ENCODE results near the gene CARD11.

Gene CARD11

DNA sequence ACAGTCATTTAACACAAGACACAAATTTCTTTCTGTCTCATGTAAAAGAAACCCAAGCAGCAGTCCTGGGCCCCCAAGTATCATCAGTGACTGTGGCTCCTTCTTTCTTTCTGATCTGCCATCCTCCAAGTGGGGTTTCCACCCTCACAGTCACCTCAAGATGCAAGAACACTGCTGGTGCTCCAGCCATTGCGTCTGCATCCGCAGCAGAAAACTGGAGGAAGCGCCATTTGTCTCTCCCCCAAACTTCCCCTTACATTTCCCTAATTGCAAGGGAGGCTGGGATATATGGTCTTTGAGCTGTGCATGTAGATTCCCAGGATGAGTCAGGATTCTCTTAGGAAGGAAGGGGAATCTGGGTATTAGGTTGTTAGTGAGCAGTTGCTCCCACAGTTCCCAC lies 138.6 kb downstream of the CARD11 start (continued):
- TF ChIP-seq, protein P1, sequence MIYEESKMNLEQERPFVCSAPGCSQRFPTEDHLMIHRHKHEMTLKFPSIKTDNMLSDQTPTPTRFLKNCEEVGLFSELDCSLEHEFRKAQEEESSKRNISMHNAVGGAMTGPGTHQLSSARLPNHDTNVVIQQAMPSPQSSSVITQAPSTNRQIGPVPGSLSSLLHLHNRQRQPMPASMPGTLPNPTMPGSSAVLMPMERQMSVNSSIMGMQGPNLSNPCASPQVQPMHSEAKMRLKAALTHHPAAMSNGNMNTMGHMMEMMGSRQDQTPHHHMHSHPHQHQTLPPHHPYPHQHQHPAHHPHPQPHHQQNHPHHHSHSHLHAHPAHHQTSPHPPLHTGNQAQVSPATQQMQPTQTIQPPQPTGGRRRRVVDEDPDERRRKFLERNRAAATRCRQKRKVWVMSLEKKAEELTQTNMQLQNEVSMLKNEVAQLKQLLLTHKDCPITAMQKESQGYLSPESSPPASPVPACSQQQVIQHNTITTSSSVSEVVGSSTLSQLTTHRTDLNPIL (CRISPR knock-in tag; IDR thresholded peaks at IDR 0.05; ENCODE audit: low read depth): no peak
- TF ChIP-seq, protein P2, sequence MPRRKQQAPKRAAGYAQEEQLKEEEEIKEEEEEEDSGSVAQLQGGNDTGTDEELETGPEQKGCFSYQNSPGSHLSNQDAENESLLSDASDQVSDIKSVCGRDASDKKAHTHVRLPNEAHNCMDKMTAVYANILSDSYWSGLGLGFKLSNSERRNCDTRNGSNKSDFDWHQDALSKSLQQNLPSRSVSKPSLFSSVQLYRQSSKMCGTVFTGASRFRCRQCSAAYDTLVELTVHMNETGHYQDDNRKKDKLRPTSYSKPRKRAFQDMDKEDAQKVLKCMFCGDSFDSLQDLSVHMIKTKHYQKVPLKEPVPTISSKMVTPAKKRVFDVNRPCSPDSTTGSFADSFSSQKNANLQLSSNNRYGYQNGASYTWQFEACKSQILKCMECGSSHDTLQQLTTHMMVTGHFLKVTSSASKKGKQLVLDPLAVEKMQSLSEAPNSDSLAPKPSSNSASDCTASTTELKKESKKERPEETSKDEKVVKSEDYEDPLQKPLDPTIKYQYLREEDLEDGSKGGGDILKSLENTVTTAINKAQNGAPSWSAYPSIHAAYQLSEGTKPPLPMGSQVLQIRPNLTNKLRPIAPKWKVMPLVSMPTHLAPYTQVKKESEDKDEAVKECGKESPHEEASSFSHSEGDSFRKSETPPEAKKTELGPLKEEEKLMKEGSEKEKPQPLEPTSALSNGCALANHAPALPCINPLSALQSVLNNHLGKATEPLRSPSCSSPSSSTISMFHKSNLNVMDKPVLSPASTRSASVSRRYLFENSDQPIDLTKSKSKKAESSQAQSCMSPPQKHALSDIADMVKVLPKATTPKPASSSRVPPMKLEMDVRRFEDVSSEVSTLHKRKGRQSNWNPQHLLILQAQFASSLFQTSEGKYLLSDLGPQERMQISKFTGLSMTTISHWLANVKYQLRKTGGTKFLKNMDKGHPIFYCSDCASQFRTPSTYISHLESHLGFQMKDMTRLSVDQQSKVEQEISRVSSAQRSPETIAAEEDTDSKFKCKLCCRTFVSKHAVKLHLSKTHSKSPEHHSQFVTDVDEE (CRISPR knock-in tag; IDR thresholded peaks at IDR 0.05): no peak
- TF ChIP-seq ZNF70 (CRISPR knock-in tag; IDR thresholded peaks at IDR 0.05) (no peak), ESRRG (CRISPR knock-in tag; IDR thresholded peaks at IDR 0.05) (no peak), TOX (CRISPR knock-in tag; IDR thresholded peaks at IDR 0.05; ENCODE audit: borderline replicate concordance) (no peak)

DNA sequence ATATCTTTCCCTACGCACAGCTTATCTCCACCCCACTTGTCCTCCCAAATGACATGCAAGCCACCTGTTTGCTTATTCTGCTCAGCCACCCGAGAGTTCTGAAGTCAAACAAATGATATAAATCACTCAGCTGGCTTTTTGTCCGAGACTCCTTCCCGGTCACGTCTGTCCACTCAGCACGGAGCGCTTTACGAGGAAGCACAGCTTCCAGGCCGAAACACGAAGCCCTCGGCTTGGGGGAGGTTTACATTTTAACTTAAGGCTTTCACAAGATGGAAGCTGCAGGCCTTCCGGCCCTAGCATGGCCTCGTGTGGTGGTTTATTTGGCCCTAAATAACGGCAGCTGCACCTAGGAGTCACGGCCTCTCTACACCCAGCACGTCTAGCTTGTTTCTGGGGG lies 139.5 kb downstream of the CARD11 start:
- no peak for TF ChIP-seq ZFP3 (CRISPR knock-in tag; IDR thresholded peaks at IDR 0.05)
- no peak for TF ChIP-seq SNAI2 (CRISPR knock-in tag; IDR thresholded peaks at IDR 0.05)
- TF ChIP-seq BACH2 (CRISPR knock-in tag; IDR thresholded peaks at IDR 0.05; ENCODE audit: borderline replicate concordance): no peak
- TF ChIP-seq, protein P1 (CRISPR knock-in tag; IDR thresholded peaks at IDR 0.05; ENCODE audit: low read depth): no peak
- TF ChIP-seq, protein P3, sequence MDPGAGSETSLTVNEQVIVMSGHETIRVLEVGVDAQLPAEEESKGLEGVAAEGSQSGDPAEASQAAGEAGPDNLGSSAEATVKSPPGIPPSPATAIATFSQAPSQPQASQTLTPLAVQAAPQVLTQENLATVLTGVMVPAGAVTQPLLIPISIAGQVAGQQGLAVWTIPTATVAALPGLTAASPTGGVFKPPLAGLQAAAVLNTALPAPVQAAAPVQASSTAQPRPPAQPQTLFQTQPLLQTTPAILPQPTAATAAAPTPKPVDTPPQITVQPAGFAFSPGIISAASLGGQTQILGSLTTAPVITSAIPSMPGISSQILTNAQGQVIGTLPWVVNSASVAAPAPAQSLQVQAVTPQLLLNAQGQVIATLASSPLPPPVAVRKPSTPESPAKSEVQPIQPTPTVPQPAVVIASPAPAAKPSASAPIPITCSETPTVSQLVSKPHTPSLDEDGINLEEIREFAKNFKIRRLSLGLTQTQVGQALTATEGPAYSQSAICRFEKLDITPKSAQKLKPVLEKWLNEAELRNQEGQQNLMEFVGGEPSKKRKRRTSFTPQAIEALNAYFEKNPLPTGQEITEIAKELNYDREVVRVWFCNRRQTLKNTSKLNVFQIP (CRISPR knock-in tag; IDR thresholded peaks at IDR 0.05; ENCODE audit: borderline replicate concordance, low read depth): no peak
- no peak for TF ChIP-seq GLIS3 (CRISPR knock-in tag; IDR thresholded peaks at IDR 0.05)
- no peak for TF ChIP-seq ZC3H10 (CRISPR knock-in tag; IDR thresholded peaks at IDR 0.05)
- TF ChIP-seq ZNF70 (CRISPR knock-in tag; IDR thresholded peaks at IDR 0.05): no peak
- no peak for TF ChIP-seq CSDC2 (CRISPR knock-in tag; IDR thresholded peaks at IDR 0.05)
- no peak for TF ChIP-seq ARNTL (CRISPR knock-in tag; IDR thresholded peaks at IDR 0.05; ENCODE audit: borderline replicate concordance, low read depth)
- TF ChIP-seq OSR1 (CRISPR knock-in tag; IDR thresholded peaks at IDR 0.05): no peak
- no peak for TF ChIP-seq ZNF565 (CRISPR knock-in tag; conservative IDR thresholded peaks at IDR 0.05; ENCODE audit: low read depth)
- TF ChIP-seq, protein P4, sequence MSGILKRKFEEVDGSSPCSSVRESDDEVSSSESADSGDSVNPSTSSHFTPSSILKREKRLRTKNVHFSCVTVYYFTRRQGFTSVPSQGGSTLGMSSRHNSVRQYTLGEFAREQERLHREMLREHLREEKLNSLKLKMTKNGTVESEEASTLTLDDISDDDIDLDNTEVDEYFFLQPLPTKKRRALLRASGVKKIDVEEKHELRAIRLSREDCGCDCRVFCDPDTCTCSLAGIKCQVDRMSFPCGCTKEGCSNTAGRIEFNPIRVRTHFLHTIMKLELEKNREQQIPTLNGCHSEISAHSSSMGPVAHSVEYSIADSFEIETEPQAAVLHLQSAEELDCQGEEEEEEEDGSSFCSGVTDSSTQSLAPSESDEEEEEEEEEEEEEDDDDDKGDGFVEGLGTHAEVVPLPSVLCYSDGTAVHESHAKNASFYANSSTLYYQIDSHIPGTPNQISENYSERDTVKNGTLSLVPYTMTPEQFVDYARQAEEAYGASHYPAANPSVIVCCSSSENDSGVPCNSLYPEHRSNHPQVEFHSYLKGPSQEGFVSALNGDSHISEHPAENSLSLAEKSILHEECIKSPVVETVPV (CRISPR knock-in tag; IDR thresholded peaks at IDR 0.05): no peak
- TF ChIP-seq PPARA (CRISPR knock-in tag; IDR thresholded peaks at IDR 0.05; ENCODE audit: borderline replicate concordance): no peak
- TF ChIP-seq ISL1 (CRISPR knock-in tag; IDR thresholded peaks at IDR 0.05): no peak
- no peak for TF ChIP-seq ZNF8 (CRISPR knock-in tag; IDR thresholded peaks at IDR 0.05)
- no peak for TF ChIP-seq ZFP30 (CRISPR knock-in tag; IDR thresholded peaks at IDR 0.05)
- no peak for ATAC-seq

DNA sequence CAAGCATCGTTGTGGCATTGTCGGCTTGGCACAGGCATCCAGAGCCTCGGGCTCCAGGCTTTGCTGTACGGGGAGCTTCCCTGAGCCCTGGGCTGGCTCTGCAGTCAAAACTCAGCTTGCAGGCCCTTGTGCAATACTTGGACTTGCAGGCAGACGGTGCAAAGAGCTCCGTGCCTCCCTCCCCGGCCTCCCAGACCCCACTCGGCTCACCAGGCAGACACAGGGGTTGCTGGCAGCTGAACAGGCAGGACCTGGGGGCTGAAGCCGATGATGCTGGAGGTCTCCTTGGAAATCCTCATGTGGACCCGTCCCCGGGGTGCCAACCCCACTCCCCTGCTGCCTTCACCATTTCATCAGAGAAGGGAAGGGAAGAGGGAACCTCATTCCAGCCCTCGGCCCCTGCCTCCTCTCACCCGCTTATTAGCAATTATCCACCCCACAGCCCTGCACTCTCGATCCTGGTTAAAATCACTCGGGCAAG lies 139.9 kb downstream of the CARD11 start:
- no peak for ATAC-seq
- no peak for TF ChIP-seq ISL1 (CRISPR knock-in tag; IDR thresholded peaks at IDR 0.05)
- TF ChIP-seq GLIS3 (CRISPR knock-in tag; IDR thresholded peaks at IDR 0.05): no peak
- TF ChIP-seq, protein P4 (CRISPR knock-in tag; IDR thresholded peaks at IDR 0.05): no peak
- no peak for TF ChIP-seq ESRRG (CRISPR knock-in tag; IDR thresholded peaks at IDR 0.05)
- TF ChIP-seq TCF4 (CRISPR knock-in tag; IDR thresholded peaks at IDR 0.05; ENCODE audit: borderline replicate concordance): no peak
- no peak for TF ChIP-seq ZFP3 (CRISPR knock-in tag; IDR thresholded peaks at IDR 0.05)
- TF ChIP-seq ZNF8 (CRISPR knock-in tag; IDR thresholded peaks at IDR 0.05): no peak
- TF ChIP-seq CSDC2 (CRISPR knock-in tag; IDR thresholded peaks at IDR 0.05): no peak
- no peak for TF ChIP-seq OSR1 (CRISPR knock-in tag; IDR thresholded peaks at IDR 0.05)
- TF ChIP-seq BACH2 (CRISPR knock-in tag; IDR thresholded peaks at IDR 0.05; ENCODE audit: borderline replicate concordance): no peak
- no peak for TF ChIP-seq ZNF70 (CRISPR knock-in tag; IDR thresholded peaks at IDR 0.05)
- no peak for TF ChIP-seq PPARA (CRISPR knock-in tag; IDR thresholded peaks at IDR 0.05; ENCODE audit: borderline replicate concordance)
- no peak for TF ChIP-seq ZNF565 (CRISPR knock-in tag; conservative IDR thresholded peaks at IDR 0.05; ENCODE audit: low read depth)
- TF ChIP-seq ZC3H10 (CRISPR knock-in tag; IDR thresholded peaks at IDR 0.05): no peak
- TF ChIP-seq, protein P2 (CRISPR knock-in tag; IDR thresholded peaks at IDR 0.05): no peak
- TF ChIP-seq, protein P3 (CRISPR knock-in tag; IDR thresholded peaks at IDR 0.05; ENCODE audit: borderline replicate concordance, low read depth): no peak

Data from SK-N-SH treated with all-trans-retinoic acid at 6 μM for 48 hours (cell line).